ENCODE results near the gene REXO5. TPM values are rescaled to one million over a fixed set of nuclear protein-coding genes. Genes with fewer than 3 reads are reported as not detected.
"Not testable (repeated sequence)": the region's sequence is repeated elsewhere in the genome, so short reads cannot be mapped to it uniquely, and the experiment has no call there.

The REXO5 gene, protein sequence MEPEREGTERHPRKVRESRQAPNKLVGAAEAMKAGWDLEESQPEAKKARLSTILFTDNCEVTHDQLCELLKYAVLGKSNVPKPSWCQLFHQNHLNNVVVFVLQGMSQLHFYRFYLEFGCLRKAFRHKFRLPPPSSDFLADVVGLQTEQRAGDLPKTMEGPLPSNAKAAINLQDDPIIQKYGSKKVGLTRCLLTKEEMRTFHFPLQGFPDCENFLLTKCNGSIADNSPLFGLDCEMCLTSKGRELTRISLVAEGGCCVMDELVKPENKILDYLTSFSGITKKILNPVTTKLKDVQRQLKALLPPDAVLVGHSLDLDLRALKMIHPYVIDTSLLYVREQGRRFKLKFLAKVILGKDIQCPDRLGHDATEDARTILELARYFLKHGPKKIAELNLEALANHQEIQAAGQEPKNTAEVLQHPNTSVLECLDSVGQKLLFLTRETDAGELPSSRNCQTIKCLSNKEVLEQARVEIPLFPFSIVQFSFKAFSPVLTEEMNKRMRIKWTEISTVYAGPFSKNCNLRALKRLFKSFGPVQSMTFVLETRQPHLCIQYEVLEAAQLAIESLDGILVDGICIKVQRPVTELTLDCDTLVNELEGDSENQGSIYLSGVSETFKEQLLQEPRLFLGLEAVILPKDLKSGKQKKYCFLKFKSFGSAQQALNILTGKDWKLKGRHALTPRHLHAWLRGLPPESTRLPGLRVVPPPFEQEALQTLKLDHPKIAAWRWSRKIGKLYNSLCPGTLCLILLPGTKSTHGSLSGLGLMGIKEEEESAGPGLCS
- 1 to 10 TPM; 1.0 to 2.2 TPM for total RNA-seq
- long read RNA-seq, donor 1 = 0 reads
- long read RNA-seq, donor 2, partial matches to known transcripts = 2 of 5 reads
- long read RNA-seq, donor 2, other reads (novel, unspliced or antisense) = 3 of 5 reads

DNA sequence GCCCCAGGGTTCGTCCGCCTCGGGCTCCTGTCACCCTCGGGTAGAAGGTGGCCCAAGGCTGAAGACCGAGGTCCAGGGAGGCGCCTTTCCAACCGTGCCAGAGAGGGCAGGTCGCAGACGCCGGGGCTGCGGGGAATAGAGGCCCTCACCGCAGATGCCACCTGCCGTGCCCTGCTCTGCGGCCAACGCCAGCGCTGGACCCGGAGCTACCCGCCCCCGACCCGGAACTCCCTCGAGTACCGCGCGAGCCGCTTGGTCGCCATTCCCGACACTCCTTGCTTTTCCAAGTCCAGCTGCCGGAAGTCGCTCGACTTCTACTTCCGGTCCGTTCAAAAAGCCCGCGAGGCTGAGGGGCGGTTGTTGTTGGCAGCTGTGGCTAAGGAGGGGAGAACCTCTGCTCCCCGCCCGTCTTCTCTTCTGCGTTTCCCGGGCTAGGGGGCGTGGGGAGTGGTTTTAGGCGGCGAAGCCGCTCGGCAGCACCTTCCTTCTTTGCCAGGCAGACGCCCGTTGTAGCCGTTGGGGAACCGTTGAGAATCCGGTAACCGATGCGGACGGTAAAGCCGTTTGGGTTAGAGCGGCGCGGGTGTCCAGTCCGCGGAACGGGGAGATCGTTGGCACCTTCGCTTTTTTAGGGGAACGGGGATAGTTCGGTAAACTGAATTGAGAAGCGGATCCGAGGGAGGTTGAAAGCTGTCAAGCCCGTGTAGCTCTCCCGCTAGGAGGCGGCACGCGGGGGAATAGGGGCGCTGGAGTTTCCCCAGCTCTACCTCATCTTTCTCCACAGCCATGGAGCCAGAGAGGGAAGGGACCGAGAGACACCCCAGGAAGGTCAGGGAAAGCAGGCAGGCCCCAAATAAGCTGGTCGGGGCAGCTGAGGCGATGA is at the start of gene REXO5, which contains the start of gene ERI2:
TSS of gene REXO5 (plus strand) at position 360 of the 883 bp plus-strand sequence. CDS start at position 787, 427 bp downstream.
TSS of gene ERI2 (minus strand) at position 305 of the 883 bp plus-strand sequence. CDS start at position 263, 42 bp downstream.
- intact Hi-C loops (cut with DNase I) = loop anchor here in 1 of 2 donors (10.0 kb wide), 1 partner anchor 278 kb away; no protein-coding TSS in a partner anchor
- DNase-seq (ENCODE audit: low spot score) = peak; percentile 97

- intact Hi-C loops (cut with DNase I) = no loop called here
- DNase-seq (ENCODE audit: low spot score) = no peak
Measured at GRCh38 chr16:20760346-20760745, 46.0 kb upstream of the REXO5 start.

- intact Hi-C loops (cut with DNase I) = no loop called here
- no peak for DNase-seq (ENCODE audit: low spot score)
Measured at GRCh38 chr16:20761175-20761574, 45.2 kb upstream of the REXO5 start.

- DNase-seq (ENCODE audit: low spot score) = no peak
- intact Hi-C loops (cut with DNase I) = no loop called here
Measured at GRCh38 chr16:20762404-20763123, 43.8 kb upstream of the REXO5 start.

- DNase-seq (ENCODE audit: low spot score) = no peak
Measured at GRCh38 chr16:20763461-20764232, 42.7 kb upstream of the REXO5 start, which contains the start of gene ACSM3. ACSM3 (plus strand) TSS chr16:20764014; CDS start chr16:20770035, 6,021 bp downstream.

GRCh38 chr16:20764448-20764847 is 41.9 kb upstream of the REXO5 start:
- DNase-seq (ENCODE audit: low spot score); intact Hi-C loops (cut with DNase I): not testable (repeated sequence)

More at GRCh38 chr16:20763461-20764232, 42.7 kb upstream of the REXO5 start, which contains the start of gene ACSM3:
- intact Hi-C loops (cut with DNase I) = no loop called here

- no peak for DNase-seq (ENCODE audit: low spot score)
- intact Hi-C loops (cut with DNase I) = no loop called here
Measured at GRCh38 chr16:20765732-20766131, 40.6 kb upstream of the REXO5 start.

DNA sequence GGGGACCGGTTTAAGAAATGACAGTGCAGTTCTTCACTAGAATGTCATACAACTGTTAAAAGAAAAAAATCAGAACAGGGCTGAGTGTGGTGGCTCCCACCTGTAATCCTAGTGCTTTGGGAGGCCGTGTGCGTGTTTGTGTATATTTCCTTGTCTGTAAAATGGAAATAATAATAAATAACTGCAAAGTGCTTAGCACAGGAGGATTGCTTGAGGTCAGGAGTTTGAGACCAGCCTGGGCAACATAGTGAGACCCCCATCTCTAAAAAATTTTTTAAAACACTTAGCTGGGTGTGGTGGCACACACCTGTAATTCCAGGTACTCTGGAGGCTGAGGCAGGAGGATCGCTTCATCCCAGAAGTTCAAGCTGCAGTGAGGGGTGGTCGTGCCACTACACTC is 40.0 kb upstream of the REXO5 start:
- intact Hi-C loops (cut with DNase I) = no loop called here
- no peak for DNase-seq (ENCODE audit: low spot score)

- intact Hi-C loops (cut with DNase I) = no loop called here
- DNase-seq (ENCODE audit: low spot score) = no peak
Measured at GRCh38 chr16:20767577-20767976, 38.8 kb upstream of the REXO5 start.

DNA sequence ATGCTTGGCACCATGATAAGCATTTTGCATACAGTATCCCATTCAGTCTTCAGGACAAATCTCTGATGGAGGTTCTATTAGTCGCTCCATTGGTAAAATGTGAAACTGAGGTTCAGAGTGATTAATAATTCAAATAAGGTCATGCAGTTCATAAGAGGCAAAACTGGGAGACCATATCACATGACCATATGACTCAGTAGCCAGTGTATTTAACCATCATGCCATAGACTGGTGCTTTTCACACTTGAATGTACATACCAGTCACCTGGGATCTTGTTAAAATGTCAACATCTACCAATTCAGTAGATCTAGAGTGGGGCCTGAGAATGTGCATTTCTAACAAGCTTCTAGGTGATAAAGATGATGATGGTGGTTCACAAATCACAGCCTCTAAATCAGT is 38.2 kb upstream of the REXO5 start:
- no peak for DNase-seq (ENCODE audit: low spot score)
- intact Hi-C loops (cut with DNase I) = no loop called here

- intact Hi-C loops (cut with DNase I) = no loop called here
- DNase-seq (ENCODE audit: low spot score) = no peak
Measured at GRCh38 chr16:20768818-20769217, 37.5 kb upstream of the REXO5 start.

DNA sequence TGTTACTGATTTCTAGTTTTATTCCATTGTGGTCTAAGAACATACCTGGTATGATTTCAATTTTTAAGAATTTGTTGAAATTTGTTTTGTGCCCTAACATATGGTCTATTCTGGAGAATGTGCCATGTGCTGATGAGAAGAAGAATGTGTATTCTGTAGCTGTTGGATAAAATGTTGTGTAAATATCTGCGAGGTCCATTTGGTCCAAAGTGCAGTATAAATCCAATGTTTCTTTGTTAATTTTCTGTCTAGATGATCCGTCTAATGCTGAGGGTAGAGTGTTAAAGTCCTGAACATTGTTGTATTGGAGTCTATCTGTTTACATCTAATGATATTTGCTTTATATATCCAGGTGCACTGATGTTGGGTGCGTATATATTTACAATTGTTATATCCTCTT is 32.6 kb upstream of the REXO5 start:
- DNase-seq (ENCODE audit: low spot score) = no peak
- intact Hi-C loops (cut with DNase I) = loop anchor here in 1 of 2 donors (5.0 kb wide), 1 partner anchor 526 kb away; no protein-coding TSS in a partner anchor

- intact Hi-C loops (cut with DNase I) = loop anchor here in 1 of 2 donors (5.0 kb wide), 1 partner anchor 528 kb away; no protein-coding TSS in a partner anchor
- DNase-seq (ENCODE audit: low spot score) = no peak
Measured at GRCh38 chr16:20774703-20775362, 31.5 kb upstream of the REXO5 start.

- DNase-seq (ENCODE audit: low spot score) = no peak
- intact Hi-C loops (cut with DNase I) = no loop called here
Measured at GRCh38 chr16:20781697-20782096, 24.6 kb upstream of the REXO5 start.

DNA sequence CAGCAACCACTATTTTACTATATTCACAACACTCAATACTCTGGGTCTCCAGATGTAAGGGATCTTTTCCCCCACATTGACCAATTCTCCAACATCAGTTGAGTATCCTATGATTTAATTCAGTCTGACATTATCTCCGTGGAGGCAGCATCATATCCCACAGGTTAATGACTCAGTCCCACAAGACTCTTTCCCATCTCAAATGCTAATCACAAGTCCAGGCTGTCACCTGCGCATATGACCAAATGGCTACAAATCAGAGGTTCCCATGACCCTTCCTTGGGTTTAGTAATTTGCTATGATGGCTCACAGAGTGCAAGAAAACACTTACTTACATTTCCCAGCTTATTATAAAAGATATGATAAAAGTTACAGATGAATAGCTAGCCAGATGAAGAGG is 23.9 kb upstream of the REXO5 start:
- intact Hi-C loops (cut with DNase I) = no loop called here
- no peak for DNase-seq (ENCODE audit: low spot score)

DNA sequence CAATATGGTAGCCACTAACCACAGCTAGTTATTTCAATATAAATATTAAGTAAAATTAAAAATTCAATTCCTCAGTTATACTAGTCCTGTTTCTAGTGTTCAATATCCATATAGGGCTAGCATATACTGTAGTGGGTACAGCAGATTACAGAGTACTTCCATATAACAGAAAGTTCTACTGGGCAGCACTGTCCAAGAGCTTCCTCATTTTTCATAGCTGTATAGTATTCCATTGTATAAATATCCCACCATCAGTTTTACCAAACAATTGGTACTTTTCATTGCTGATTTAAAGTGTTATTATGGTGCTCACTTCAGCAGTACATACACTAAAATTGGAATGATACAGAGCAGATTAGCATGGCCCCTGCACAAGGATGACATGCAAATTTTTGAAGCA is 22.1 kb upstream of the REXO5 start:
- DNase-seq (ENCODE audit: low spot score) = no peak
- intact Hi-C loops (cut with DNase I) = no loop called here

- intact Hi-C loops (cut with DNase I) = no loop called here
- DNase-seq (ENCODE audit: low spot score) = no peak
Measured at GRCh38 chr16:20789130-20789529, 17.2 kb upstream of the REXO5 start.

Measured in posterior vena cava (tissue), 2 donors.